DMS114 treated with DMSO at 0.1 percent for 48 hours (cell line): ENCODE results near the gene ATXN3.

Experiments used
- DNase-seq: peaks from one replicate; lab custom pipeline; 2025; ENCODE audit not compliant: unreplicated experiment; lab: John Stamatoyannopoulos, UW

The ATXN3 gene

DNA sequence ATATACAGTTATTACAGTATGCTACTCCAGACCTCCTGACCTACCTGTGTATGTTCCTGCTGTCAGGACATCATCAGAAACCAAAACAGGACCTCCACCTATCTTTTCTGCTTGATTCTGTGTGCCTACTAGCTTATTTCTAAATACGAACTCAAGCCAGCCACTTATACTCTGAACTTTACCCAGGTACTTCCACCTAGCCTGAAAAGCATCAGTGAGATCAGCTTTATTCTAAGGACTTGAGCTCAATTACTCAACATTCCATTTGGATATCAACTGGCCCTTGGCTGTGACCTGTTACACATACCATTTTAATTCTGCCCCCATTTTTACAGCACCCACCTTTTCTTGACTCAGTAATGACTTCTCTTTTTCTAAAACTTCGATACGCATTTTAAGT lies 95.7 kb downstream of the ATXN3 start:
- DNase-seq: no peak

GRCh38 chr14:92009604-92010003 lies 96.8 kb downstream of the ATXN3 start:
- no peak for DNase-seq
